Neuron (in vitro differentiated cells): ENCODE results near the gene PTPRG.

Experiments
- H2AFZ ChIP-seq: one replicate; pipeline ENCODE4 v1.6.1; 2013; ENCODE audit warnings: low read depth, mild to moderate bottlenecking, inconsistent platforms, low read length, moderate library complexity
- H3K27me3 ChIP-seq: one replicate; pipeline ENCODE4 v1.6.1; 2013; ENCODE audit warnings: low read length; ENCODE audit not compliant: insufficient read depth
- H3K36me3 ChIP-seq: one replicate; pipeline ENCODE4 v1.6.1; 2013; ENCODE audit warnings: low read length; ENCODE audit not compliant: insufficient read depth
- H3K4me1 ChIP-seq: one replicate; pipeline ENCODE4 v1.6.1; 2013; ENCODE audit warnings: low read length; ENCODE audit not compliant: insufficient read depth
- H3K4me3 ChIP-seq: 2 replicates; pipeline ENCODE4 v1.5.1; 2013; ENCODE audit warnings: mild to moderate bottlenecking, low read length, moderate library complexity
- H3K9me3 ChIP-seq: one replicate; pipeline ENCODE4 v1.6.1; 2013; ENCODE audit warnings: low read length

The PTPRG gene

DNA sequence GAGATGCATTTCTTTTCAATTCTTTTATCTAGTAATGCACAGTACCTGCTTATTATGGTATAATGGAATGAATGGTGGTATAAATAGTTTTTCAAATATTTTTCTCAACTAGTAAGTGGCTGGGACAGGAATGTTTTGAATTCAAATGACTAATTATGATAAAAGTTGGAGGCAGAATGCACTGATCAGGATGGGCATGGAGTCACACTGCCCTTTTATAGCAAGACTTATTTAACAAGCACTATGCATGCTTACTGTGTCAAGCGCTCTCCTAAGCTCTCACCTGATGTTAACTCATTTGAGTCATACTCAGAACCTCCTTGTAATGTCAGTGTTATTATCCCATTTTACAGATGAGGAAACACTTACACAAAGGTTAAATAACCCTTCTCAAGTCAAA, 590.2 kb downstream of the PTPRG start:
- Histone ChIP-seq H3K27me3 (no peaks in the 10 kb centered on the region), H3K9me3 (no peaks in the 10 kb centered on the region), H3K36me3 (no peaks in the 10 kb centered on the region)

GRCh38 chr3:62153231-62153630, 591.9 kb downstream of the PTPRG start:
- Histone ChIP-seq H3K9me3 (no peaks in the 10 kb centered on the region), H3K36me3 (no peaks in the 10 kb centered on the region), H3K27me3 (no peaks in the 10 kb centered on the region), H3K4me3 (no peak overlapping the region), H3K4me1 (no peaks in the 10 kb centered on the region), H2AFZ (no peak overlapping the region)

More for the DNA sequence above, 590.2 kb downstream of the PTPRG start:
- no peak overlapping the region for H2AFZ ChIP-seq
- H3K4me3 ChIP-seq: no peak overlapping the region
- H3K4me1 ChIP-seq: no peaks in the 10 kb centered on the region

GRCh38 chr3:62154457-62155148, 593.2 kb downstream of the PTPRG start:
- no peak overlapping the region for H2AFZ ChIP-seq
- no peaks in the 10 kb centered on the region for H3K36me3 ChIP-seq
- H3K9me3 ChIP-seq: no peaks in the 10 kb centered on the region
- no peak overlapping the region for H3K4me3 ChIP-seq
- H3K27me3 ChIP-seq: no peaks in the 10 kb centered on the region
- H3K4me1 ChIP-seq: no peaks in the 10 kb centered on the region

DNA sequence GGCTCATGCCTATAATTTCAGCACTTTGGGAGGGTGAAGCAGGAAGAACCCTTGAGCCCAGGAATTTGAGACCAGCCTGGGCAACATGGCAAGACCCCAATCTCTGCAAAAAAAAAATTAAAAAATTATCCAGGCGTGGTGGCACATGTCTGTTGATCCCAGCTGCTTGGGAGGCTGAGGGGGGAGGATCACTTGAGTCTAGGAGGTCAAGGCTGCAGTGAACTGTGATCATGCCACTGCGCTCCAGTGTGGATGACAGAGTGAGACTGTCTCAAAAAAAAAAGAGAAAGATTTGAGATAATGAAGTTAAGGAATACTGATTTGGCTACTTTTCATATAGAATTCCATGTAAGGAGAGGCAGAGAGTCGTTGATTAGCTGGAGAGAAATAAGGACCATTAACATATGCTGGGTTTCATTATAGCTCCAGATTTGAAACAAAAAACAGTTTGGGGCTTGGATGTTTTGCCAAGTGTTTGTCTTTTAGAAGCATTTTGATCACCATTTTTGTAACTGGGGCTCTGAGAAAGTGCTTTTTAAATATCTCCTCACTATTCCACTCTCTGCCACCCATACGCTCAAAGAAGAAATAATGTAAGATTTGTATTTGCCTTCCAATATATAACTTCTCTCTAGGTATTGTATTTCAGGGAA, 597.8 kb downstream of the PTPRG start:
- H2AFZ ChIP-seq: no peak overlapping the region
- peaks cover under 1% of the 10 kb centered on the region for H3K4me1 ChIP-seq
- H3K4me3 ChIP-seq: no peak overlapping the region
- H3K9me3 ChIP-seq: no peaks in the 10 kb centered on the region
- H3K27me3 ChIP-seq: no peaks in the 10 kb centered on the region
- no peaks in the 10 kb centered on the region for H3K36me3 ChIP-seq

DNA sequence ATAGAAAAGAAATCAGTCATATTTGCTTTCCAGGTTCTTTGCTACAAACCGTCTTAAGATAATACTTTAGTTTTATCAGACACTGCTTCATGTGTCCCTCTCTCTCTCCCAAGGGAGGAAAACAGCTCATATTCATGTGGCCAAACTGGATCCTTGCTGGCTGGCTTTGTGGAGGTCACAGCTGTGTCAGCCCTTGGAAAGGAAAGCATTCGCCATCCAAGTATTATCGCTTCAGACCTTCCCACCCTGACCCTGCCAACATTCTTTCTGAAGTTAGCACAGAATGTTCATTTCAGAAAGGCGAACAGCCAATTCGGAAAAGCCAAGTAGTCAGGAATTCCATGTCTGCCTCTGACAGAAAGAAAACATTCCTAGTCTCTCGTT, 598.3 kb downstream of the PTPRG start:
- Histone ChIP-seq H2AFZ (no peak overlapping the region), H3K4me3 (no peak overlapping the region), H3K27me3 (no peaks in the 10 kb centered on the region), H3K4me1 (peaks cover 6% of the 10 kb centered on the region), H3K9me3 (no peaks in the 10 kb centered on the region), H3K36me3 (no peaks in the 10 kb centered on the region)

GRCh38 chr3:62161371-62161770, 600.0 kb downstream of the PTPRG start:
- Histone ChIP-seq H3K9me3 (no peaks in the 10 kb centered on the region), H3K27me3 (no peaks in the 10 kb centered on the region), H3K36me3 (no peaks in the 10 kb centered on the region), H3K4me3 (no peak overlapping the region), H3K4me1 (peaks cover 16% of the 10 kb centered on the region), H2AFZ (no peak overlapping the region)

DNA sequence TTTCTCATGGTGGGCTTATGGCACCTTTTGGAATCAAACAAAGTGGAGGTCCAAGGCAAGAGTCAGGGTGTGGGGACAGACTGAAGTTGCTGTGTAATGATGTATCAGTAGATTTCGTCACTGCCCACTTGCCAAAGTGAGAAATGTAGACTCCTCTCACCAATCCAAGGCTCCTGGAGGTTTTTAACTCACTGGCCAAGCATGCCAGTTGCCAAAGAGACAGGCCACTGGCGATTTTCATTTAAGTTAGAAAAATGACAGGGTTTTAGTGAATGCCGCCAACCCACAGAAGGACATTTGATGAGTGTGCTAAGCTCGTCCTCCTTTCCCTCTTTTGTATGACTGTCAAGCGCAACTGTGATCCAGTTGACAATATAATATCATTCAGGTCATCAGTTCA, 602.8 kb downstream of the PTPRG start:
- Histone ChIP-seq H3K4me3 (no peak overlapping the region), H3K9me3 (no peaks in the 10 kb centered on the region), H3K27me3 (no peaks in the 10 kb centered on the region), H3K4me1 (peaks cover 16% of the 10 kb centered on the region), H3K36me3 (no peaks in the 10 kb centered on the region), H2AFZ (no peak overlapping the region)

DNA sequence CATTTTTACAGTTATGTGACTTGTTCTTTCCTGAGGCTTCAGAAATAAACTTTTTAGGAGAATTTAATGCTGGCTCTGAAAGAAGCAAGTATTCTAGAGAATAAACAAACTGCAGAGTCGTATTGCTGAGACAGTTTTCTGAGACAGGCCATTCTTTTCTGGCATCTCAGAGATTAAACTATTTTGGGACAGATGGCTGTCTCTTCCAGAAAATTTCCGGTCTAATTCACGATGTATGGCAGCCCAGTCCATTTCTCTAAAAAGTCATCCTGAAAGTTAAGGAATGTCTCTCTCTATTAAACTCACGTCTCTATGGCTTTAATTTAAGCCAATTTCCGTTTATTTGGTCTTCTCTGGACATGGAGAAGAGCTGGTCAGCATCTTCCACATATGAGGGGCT, 603.4 kb downstream of the PTPRG start:
- Histone ChIP-seq H3K4me1 (peaks cover 19% of the 10 kb centered on the region), H3K9me3 (no peaks in the 10 kb centered on the region), H3K4me3 (no peak overlapping the region), H3K36me3 (no peaks in the 10 kb centered on the region), H2AFZ (no peak overlapping the region), H3K27me3 (no peaks in the 10 kb centered on the region)

- H3K4me3 ChIP-seq: no peak overlapping the region
These were observed 606.3 kb downstream of the PTPRG start for GRCh38 chr3:62167566-62168262.

DNA sequence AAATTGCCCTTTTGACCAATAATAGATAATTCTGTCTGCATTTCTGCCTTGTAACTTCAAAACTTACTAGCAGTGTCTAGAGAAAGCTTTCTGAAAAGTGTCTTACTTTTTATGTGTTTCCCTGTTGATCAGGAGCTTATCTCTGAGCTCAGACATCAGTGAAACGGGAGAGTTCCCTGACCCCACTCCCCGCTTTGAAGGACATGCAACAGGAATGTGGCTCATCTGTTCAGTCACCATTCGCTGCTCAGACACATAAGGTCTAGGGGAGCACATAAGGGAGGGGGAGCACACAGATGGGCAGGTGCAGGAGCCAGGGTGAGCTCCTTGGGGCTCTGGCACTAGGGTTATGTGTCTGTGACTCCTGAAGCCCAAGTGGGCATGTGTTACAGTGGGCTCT, 607.0 kb downstream of the PTPRG start:
- no peaks in the 10 kb centered on the region for H3K36me3 ChIP-seq
- no peak overlapping the region for H3K4me3 ChIP-seq
- no peak overlapping the region for H2AFZ ChIP-seq
- H3K9me3 ChIP-seq: no peaks in the 10 kb centered on the region
- H3K4me1 ChIP-seq: peaks cover 21% of the 10 kb centered on the region
- H3K27me3 ChIP-seq: no peaks in the 10 kb centered on the region

More at GRCh38 chr3:62167566-62168262, 606.3 kb downstream of the PTPRG start:
- no peaks in the 10 kb centered on the region for H3K9me3 ChIP-seq
- H3K27me3 ChIP-seq: no peaks in the 10 kb centered on the region
- peaks cover 21% of the 10 kb centered on the region for H3K4me1 ChIP-seq
- H3K36me3 ChIP-seq: no peaks in the 10 kb centered on the region
- H2AFZ ChIP-seq: no peak overlapping the region

GRCh38 chr3:62169906-62170660, 608.7 kb downstream of the PTPRG start:
- no peaks in the 10 kb centered on the region for H3K9me3 ChIP-seq
- no peaks in the 10 kb centered on the region for H3K27me3 ChIP-seq
- no peak overlapping the region for H2AFZ ChIP-seq
- peaks cover 12% of the 10 kb centered on the region for H3K4me1 ChIP-seq
- H3K36me3 ChIP-seq: no peaks in the 10 kb centered on the region
- H3K4me3 ChIP-seq: no peak overlapping the region

- Histone ChIP-seq H3K4me1 (peaks cover 5% of the 10 kb centered on the region), H3K9me3 (no peaks in the 10 kb centered on the region), H3K4me3 (no peak overlapping the region), H2AFZ (no peak overlapping the region), H3K27me3 (no peaks in the 10 kb centered on the region), H3K36me3 (no peaks in the 10 kb centered on the region)
These were observed 610.4 kb downstream of the PTPRG start for GRCh38 chr3:62171789-62172188.

GRCh38 chr3:62172199-62172598, 610.8 kb downstream of the PTPRG start:
- Histone ChIP-seq H3K4me1 (peaks cover 5% of the 10 kb centered on the region), H3K9me3 (no peaks in the 10 kb centered on the region), H3K27me3 (no peaks in the 10 kb centered on the region), H3K4me3 (no peak overlapping the region), H3K36me3 (no peaks in the 10 kb centered on the region), H2AFZ (no peak overlapping the region)
